IMR-90 (cell line): Measurements from ENCODE around the gene ACAN. TPM values are rescaled to one million over a fixed set of nuclear protein-coding genes. Genes with fewer than 3 reads are reported as not detected.

Experiments
- ATAC-seq: fragments of 200-7000 bp; cut with Tn5 transposase; 2 replicates; pipeline ENCODE4 v1.9.1; 2020; ENCODE audit warnings: low read depth, mild to moderate bottlenecking, moderate library complexity
- BruUV-seq: library from RNA; stranded (reverse); fragments of 400-500 nt; replicated peaks from 2 replicates; lab custom pipeline; 2021; lab: Mats Ljungman, UMichigan
- CTCF ChIA-PET: fragments of 300-600 bp; formaldehyde crosslinking; extraction: SDS; loops from one replicate; lab custom pipeline; 2021; ENCODE audit warnings: antibody characterized with exemption; lab: Yijun Ruan, JAX
- POLR2A ChIA-PET: fragments of 300-600 bp; sonication (Branson Sonifier 250); formaldehyde crosslinking; loops from one replicate; lab custom pipeline; 2022; ENCODE audit warnings: antibody characterized with exemption; ENCODE audit not compliant: unreplicated experiment; lab: Charles Lee
- DNase-seq: peaks from one replicate; pipeline ENCODE4 v3.0.0; 2013
- H2AFZ ChIP-seq: replicated peaks from 2 replicates; pipeline ENCODE3; 2013; ENCODE audit warnings: low read length, mild to moderate bottlenecking; ENCODE audit not compliant: poor library complexity
- H2AK5ac ChIP-seq: 2 replicates; pipeline ENCODE4 v1.6.1; 2013; ENCODE audit warnings: low read depth, low read length, inconsistent platforms
- H2AK9ac ChIP-seq: replicated peaks from 2 replicates; pipeline ENCODE3; 2013; ENCODE audit warnings: mild to moderate bottlenecking, low read depth, low read length, moderate library complexity; ENCODE audit not compliant: poor library complexity
- H2BK120ac ChIP-seq: 2 replicates; pipeline ENCODE4 v1.6.1; 2013; ENCODE audit warnings: low read depth, low read length, inconsistent platforms
- H2BK15ac ChIP-seq: 3 replicates; pipeline ENCODE4 v1.6.1; 2013; ENCODE audit warnings: low read depth, low read length, inconsistent platforms
- H2BK20ac ChIP-seq: 2 replicates; pipeline ENCODE4 v1.6.1; 2013; ENCODE audit warnings: low read depth, mild to moderate bottlenecking, inconsistent platforms, low read length, moderate library complexity
- H2BK5ac ChIP-seq: 2 replicates; pipeline ENCODE4 v1.6.1; 2013; ENCODE audit warnings: mild to moderate bottlenecking, low read depth, low read length, inconsistent platforms; ENCODE audit not compliant: poor library complexity, severe bottlenecking
- H3K14ac ChIP-seq: replicated peaks from 2 replicates; pipeline ENCODE4 v1.6.1; 2013; ENCODE audit warnings: low read depth, low read length, inconsistent platforms
- H3K18ac ChIP-seq: 2 replicates; pipeline ENCODE4 v1.6.1; 2013; ENCODE audit warnings: low read depth, low read length, control low read depth
- H3K23ac ChIP-seq: 2 replicates; pipeline ENCODE4 v1.6.1; 2013; ENCODE audit warnings: low read depth, low read length, inconsistent platforms
- H3K27ac ChIP-seq: 2 replicates; pipeline ENCODE4 v1.5.1; 2013; ENCODE audit warnings: mild to moderate bottlenecking, control low read depth, low read length; ENCODE audit not compliant: insufficient read depth
- H3K27me3 ChIP-seq: 2 replicates; pipeline ENCODE4 v1.6.1; 2013; ENCODE audit warnings: low read length; ENCODE audit not compliant: control insufficient read depth, insufficient read depth
- H3K36me3 ChIP-seq: 2 replicates; pipeline ENCODE4 v1.6.1; 2013; ENCODE audit warnings: low read length, mixed read lengths; ENCODE audit not compliant: control insufficient read depth, insufficient read depth
- H3K4ac ChIP-seq: 2 replicates; pipeline ENCODE4 v1.6.1; 2013; ENCODE audit warnings: low read depth, low read length, inconsistent platforms
- H3K4me1 ChIP-seq: 2 replicates; pipeline ENCODE4 v1.6.1; 2013; ENCODE audit warnings: low read length, mixed read lengths; ENCODE audit not compliant: control insufficient read depth, insufficient read depth
- H3K4me2 ChIP-seq: 2 replicates; pipeline ENCODE4 v1.6.1; 2013; ENCODE audit warnings: low read depth, mild to moderate bottlenecking, control low read depth, low read length, moderate library complexity
- H3K4me3 ChIP-seq: 2 replicates; pipeline ENCODE4 v1.5.1; 2013; ENCODE audit warnings: low read depth, mild to moderate bottlenecking, control low read depth, low read length, moderate library complexity; ENCODE audit not compliant: insufficient read depth
- H3K56ac ChIP-seq: 2 replicates; pipeline ENCODE4 v1.6.1; 2013; ENCODE audit warnings: low read length, inconsistent platforms; ENCODE audit not compliant: insufficient read depth; ENCODE audit errors: extremely low read depth
- H3K79me1 ChIP-seq, 2 experiments: 2 replicates each; pipeline ENCODE4 v1.6.1; 2013; ENCODE audit warnings: low read length in 2 of 2, inconsistent platforms in 1 of 2, low read depth in 1 of 2
- H3K9ac ChIP-seq: 2 replicates; pipeline ENCODE4 v1.6.1; 2013; ENCODE audit warnings: low read depth, low read length, control low read depth
- H3K9me1 ChIP-seq: 2 replicates; pipeline ENCODE4 v1.6.1; 2013; ENCODE audit warnings: low read length, inconsistent platforms; ENCODE audit not compliant: insufficient read depth
- H3K9me3 ChIP-seq: 2 replicates; pipeline ENCODE4 v1.6.1; 2013; ENCODE audit warnings: low read length; ENCODE audit not compliant: control insufficient read depth, insufficient read depth
- H4K20me1 ChIP-seq: 2 replicates; pipeline ENCODE4 v1.6.1; 2013; ENCODE audit warnings: low read length, inconsistent platforms; ENCODE audit not compliant: insufficient read depth
- H4K5ac ChIP-seq: 2 replicates; pipeline ENCODE4 v1.6.1; 2013; ENCODE audit warnings: mild to moderate bottlenecking, low read depth, low read length, control low read depth
- H4K8ac ChIP-seq, 2 experiments: 2 replicates each; pipeline ENCODE4 v1.6.1; 2013; ENCODE audit warnings: low read depth in 2 of 2, low read length in 2 of 2, control low read depth in 1 of 2, inconsistent platforms in 1 of 2
- H4K91ac ChIP-seq: 2 replicates; pipeline ENCODE4 v1.6.1; 2013; ENCODE audit warnings: low read depth, low read length, inconsistent platforms; ENCODE audit not compliant: insufficient read depth
- NFE2L2 ChIP-seq: fragments of 150-350 bp; IDR thresholded peaks from 2 replicates; pipeline ENCODE4 v1.6.1; 2016; ENCODE audit warnings: low read depth, mild to moderate bottlenecking, low read length
- POLR2A ChIP-seq: IDR thresholded peaks from 2 replicates; pipeline ENCODE4 v1.6.1; 2012; ENCODE audit warnings: mild to moderate bottlenecking, low read depth, low read length
- SMC3 ChIP-seq: fragments of 150-350 bp; IDR thresholded peaks from 2 replicates; pipeline ENCODE4 v1.6.1; 2016; ENCODE audit warnings: low read depth, mild to moderate bottlenecking, antibody characterized with exemption, low read length, moderate library complexity
- WGBS, 2 experiments: methylation state at CpG; one replicate each; pipeline versions ENCODE4 v1.1.5 to v1.1.7; 2013; ENCODE audit warnings: missing lambda C conversion rate in 2 of 2; ENCODE audit not compliant: insufficient read length in 1 of 2; ENCODE audit errors: extremely low coverage in 2 of 2; 5-methylcytosine and 5-hydroxymethylcytosine counted together
- dilution Hi-C: fragments of 300-500 bp; cut with HindIII; formaldehyde crosslinking; loops from one replicate; pipeline ENCODE4 v1.14.3; 2018; ENCODE audit warnings: low sequenced_read_pairs; ENCODE audit not compliant: unreplicated experiment
- in situ Hi-C: fragments of 300-500 bp; cut with MboI; formaldehyde crosslinking; loops from 3 replicates; pipeline ENCODE4 v1.14.3; 2019; ENCODE audit warnings: low sequenced_read_pairs, inconsistent platforms, mixed read lengths
- intact Hi-C: fragments of 100-400 bp; cut with micrococcal nuclease; formaldehyde crosslinking; loops from 2 replicates; pipeline ENCODE4 v1.10.0; 2022
- polyA plus RNA-seq, 3 experiments: library from polyadenylated mRNA; depleted of rRNA; stranded (reverse); fragments of >200 nt; gene quantifications; 2 replicates each; pipeline ENCODE4 v1.2.3, GENCODE V29; 2012; ENCODE audit warnings: low replicate concordance in 1 of 3
- total RNA-seq: library from RNA; depleted of rRNA; stranded (reverse); fragments of >200 nt; gene quantifications from 2 replicates; pipeline ENCODE4 v1.2.3, GENCODE V29; 2012

The ACAN gene
- total and polyA plus RNA-seq, 2 of the 4 experiments (the other 2 are of a cell fraction) = 0.54 to 0.96 TPM

- Histone ChIP-seq H4K91ac (no peak overlapping the region), H3K23ac (no peak overlapping the region), H4K20me1 (no peaks in the 10 kb centered on the region), H3K56ac (no peak overlapping the region), H3K18ac (no peak overlapping the region), H2AK9ac (no peak overlapping the region), H2BK5ac (no peak overlapping the region), H3K14ac (no peak overlapping the region), H3K27ac (no peak overlapping the region), H2AFZ (no peak overlapping the region), H3K36me3 (no peaks in the 10 kb centered on the region), H3K4ac (no peak overlapping the region), H3K9me1 (no peaks in the 10 kb centered on the region), H3K9ac (no peak overlapping the region), H4K8ac (no peak overlapping the region), H3K79me1 (no peaks in the 10 kb centered on the region), H3K4me3 (no peak overlapping the region), H2BK20ac (no peak overlapping the region), H2BK120ac (no peak overlapping the region), H3K4me1 (no peaks in the 10 kb centered on the region), H3K4me2 (no peak overlapping the region), H3K9me3 (no peaks in the 10 kb centered on the region), H3K27me3 (peaks cover 41% of the 10 kb centered on the region), H2BK15ac (no peak overlapping the region), H4K5ac (no peak overlapping the region), H2AK5ac (no peak overlapping the region)
- ATAC-seq (no peak), DNase-seq (peak; percentile 40)
- ChIA-PET CTCF (interaction anchor here (0.6 kb wide), 1 partner anchor 23 kb away, joined by 3 read pairs; no protein-coding TSS in a partner anchor), POLR2A (no interaction called here)
- TF ChIP-seq POLR2A = no peak
- TF ChIP-seq NFE2L2 = no peak
- TF ChIP-seq SMC3 = no peak
- in situ Hi-C loops (no loop called here), dilution Hi-C loops (no loop called here), intact Hi-C loops (no loop called here)
- no TSS peak for BruUV-seq
- no CpG with 5 or more reads among the region's 1 CpG for WGBS, 2 experiments
Measured at GRCh38 chr15:88800026-88800425, 3.2 kb upstream of the ACAN start.
